ENCODE measurements around the gene KCNJ16.
"Not testable (repeated sequence)": the region's sequence is repeated elsewhere in the genome, so short reads cannot be mapped to it uniquely, and the experiment has no call there.

The KCNJ16 gene

GRCh38 chr17:70037498-70037897 is 37.5 kb upstream of the KCNJ16 start:
- DNase-seq (ENCODE audit: low spot score), result no peak
- no peak for TF ChIP-seq CTCF (IDR thresholded peaks at IDR 0.05; ENCODE audit: extremely low read depth, missing control alignments)

DNA sequence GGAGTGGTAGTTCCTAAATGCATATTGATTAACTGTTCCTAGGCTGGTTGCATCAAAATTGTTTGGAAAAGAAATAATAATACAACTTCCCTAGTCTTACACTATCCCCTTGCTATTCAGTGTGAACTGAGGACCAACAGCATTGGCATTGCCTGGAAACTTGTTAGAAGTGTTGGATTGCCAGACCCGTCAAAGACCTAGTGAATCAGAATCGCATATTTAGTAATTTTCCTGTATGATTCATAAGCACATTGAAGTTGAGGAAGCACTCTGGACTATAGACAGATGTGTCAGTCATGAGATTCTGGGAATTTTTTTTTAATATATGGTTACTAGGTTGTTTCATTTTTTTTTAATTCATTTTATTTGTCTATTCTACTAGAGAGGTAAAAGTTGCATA is 34.7 kb upstream of the KCNJ16 start:
- no peak for DNase-seq (ENCODE audit: low spot score)
- no peak for TF ChIP-seq CTCF (IDR thresholded peaks at IDR 0.05; ENCODE audit: extremely low read depth, missing control alignments)

- no peak for TF ChIP-seq CTCF (IDR thresholded peaks at IDR 0.05; ENCODE audit: extremely low read depth, missing control alignments)
Observed at GRCh38 chr17:70041061-70041460, 34.0 kb upstream of the KCNJ16 start.

DNA sequence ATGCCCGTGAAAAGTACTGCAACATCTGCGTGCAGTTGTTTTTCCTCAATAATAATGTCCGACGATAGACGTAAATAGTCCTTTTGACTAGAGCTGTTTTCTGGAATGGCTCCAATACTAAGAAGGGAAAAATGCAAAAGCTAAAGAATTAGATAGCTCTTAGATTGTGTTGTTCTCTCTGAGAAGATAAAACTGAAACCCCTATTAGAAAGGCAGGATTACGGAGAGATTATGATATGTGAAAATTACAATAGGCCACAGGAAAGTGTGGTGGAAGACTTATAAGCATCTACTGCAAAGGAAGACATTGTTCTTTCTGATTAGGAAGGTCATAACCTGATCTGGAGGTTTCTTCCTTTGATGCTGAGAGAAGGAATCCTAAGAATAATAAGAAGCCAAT is 33.5 kb upstream of the KCNJ16 start:
- no peak for TF ChIP-seq CTCF (IDR thresholded peaks at IDR 0.05; ENCODE audit: extremely low read depth, missing control alignments)
- DNase-seq (ENCODE audit: low spot score), result no peak

More at GRCh38 chr17:70041061-70041460, 34.0 kb upstream of the KCNJ16 start:
- DNase-seq (ENCODE audit: low spot score), result no peak

DNA sequence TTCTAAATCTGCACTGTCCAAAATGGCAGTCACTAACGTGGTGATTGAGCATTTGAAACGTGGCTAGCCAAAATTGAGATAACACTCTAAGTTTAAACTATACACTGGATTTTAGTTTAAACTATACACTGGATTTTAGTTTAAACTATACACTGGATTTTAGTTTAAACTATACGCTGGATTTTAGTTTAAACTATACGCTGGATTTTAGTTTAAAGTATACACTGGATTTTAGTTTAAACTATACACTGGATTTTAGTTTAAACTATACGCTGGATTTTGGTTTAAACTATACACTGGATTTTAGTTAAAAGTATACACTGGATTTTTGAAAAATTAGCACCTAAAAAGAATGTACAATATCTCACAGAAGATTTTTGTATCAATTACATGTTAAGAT is 29.2 kb upstream of the KCNJ16 start:
- DNase-seq (ENCODE audit: low spot score), result not testable (repeated sequence)

DNA sequence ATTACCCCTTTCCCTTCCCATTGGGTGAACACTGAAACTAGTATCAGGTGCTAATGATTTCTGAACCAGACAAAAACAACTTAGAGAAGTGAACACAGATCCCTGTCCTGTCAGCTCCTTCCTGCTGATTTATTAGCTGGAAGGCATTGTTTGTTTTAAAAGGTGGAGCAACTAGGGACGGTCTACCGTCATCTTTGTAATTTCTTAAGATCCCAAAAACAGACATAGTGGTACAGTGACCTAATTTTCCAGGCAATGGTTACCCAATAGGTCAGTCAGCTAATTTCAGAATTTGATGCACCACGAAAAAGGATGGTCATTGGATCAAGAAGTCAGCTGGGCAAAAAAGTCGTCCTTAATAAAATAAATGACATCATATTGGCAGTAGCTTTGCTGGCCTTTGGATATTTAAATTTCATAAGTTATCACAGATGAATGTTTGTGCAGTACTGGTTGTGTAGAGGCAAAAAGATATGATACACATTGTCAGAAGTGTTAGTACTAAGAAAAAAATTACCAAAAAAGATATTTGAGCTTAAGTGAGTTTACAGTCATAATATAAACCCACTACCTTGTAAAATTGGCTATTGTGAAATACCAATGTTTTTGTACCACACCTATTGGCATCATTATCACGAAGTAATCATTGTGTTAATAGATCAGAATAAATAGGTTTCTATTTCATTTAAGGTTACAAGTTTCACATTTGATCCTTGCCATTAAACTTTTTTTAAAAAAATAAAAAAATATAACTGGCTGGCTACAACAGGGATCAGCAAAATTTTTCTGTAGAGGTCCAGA is 27.2 kb upstream of the KCNJ16 start:
- no peak for DNase-seq (ENCODE audit: low spot score)
- no peak for TF ChIP-seq CTCF (IDR thresholded peaks at IDR 0.05; ENCODE audit: extremely low read depth, missing control alignments)

DNA sequence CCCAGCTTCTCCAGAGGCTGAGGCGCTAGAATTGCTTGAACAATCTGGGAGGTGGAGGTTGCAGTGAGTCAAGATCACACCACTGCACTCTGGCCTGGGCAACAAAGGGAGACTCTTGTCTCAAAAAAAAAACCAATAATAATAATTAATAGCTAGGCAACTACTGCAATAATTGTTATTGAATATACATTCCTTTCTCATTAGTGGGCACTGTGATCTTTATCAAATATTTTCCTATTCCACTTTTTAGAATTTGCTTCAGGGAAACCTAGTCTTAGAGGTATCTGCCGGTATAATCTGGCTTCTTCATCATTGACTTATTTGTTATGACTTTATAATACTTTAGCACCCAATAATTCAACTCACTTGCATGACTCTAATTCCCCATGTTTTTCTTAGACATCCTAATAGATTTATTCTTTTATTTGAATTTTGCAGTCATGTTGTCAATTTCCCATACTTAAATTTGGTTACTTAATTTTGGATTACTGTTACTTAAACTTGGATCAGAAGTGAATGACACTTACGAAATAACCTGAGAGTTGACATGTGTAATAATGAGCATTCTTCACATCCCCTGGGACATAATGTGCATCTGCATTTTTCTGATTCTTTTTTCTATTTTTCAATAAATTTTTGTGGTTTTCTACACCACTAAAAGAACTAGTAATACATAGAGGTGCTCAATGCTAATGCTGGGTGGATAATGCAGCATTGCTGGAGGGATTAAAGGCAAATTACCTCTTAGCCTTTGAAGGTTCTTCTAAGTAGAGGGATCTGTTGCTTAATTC is 25.0 kb upstream of the KCNJ16 start:
- no peak for TF ChIP-seq CTCF (IDR thresholded peaks at IDR 0.05; ENCODE audit: extremely low read depth, missing control alignments)
- no peak for DNase-seq (ENCODE audit: low spot score)
